Glutamatergic neuron (in vitro differentiated cells): ENCODE results near the gene P4HTM. TPM values are rescaled to one million over a fixed set of nuclear protein-coding genes. Genes with fewer than 3 reads are reported as not detected.
A peak's percentile ranks its signal among the peaks of the same experiment; 100 is the strongest.

Experiments used
- DNase-seq: peaks from one replicate; pipeline ENCODE4 v3.0.0; 2022
- H3K27ac Mint-ChIP-seq: one replicate; pipeline ENCODE4 v1.8.0; 2020; ENCODE audit warnings: mild to moderate bottlenecking, mixed read lengths, inconsistent platforms; ENCODE audit not compliant: unreplicated experiment
- H3K27me3 Mint-ChIP-seq: one replicate; pipeline ENCODE4 v1.8.0; 2020; ENCODE audit warnings: mild to moderate bottlenecking, moderate library complexity, mixed read lengths, inconsistent platforms; ENCODE audit not compliant: unreplicated experiment
- H3K36me3 Mint-ChIP-seq: one replicate; pipeline ENCODE4 v1.8.0; 2020; ENCODE audit warnings: mild to moderate bottlenecking, mixed read lengths, inconsistent platforms; ENCODE audit not compliant: unreplicated experiment
- H3K4me1 Mint-ChIP-seq: one replicate; pipeline ENCODE4 v1.8.0; 2020; ENCODE audit warnings: mild to moderate bottlenecking, low read depth, mixed read lengths, inconsistent platforms; ENCODE audit not compliant: unreplicated experiment
- H3K4me3 Mint-ChIP-seq: one replicate; pipeline ENCODE4 v1.8.0; 2020; ENCODE audit warnings: mild to moderate bottlenecking, mixed read lengths, inconsistent platforms; ENCODE audit not compliant: unreplicated experiment
- H3K9me3 Mint-ChIP-seq: one replicate; pipeline ENCODE4 v1.8.0; 2020; ENCODE audit warnings: mild to moderate bottlenecking, moderate library complexity, mixed read lengths, inconsistent platforms; ENCODE audit not compliant: unreplicated experiment
- CTCF ChIP-seq: fragments of 200-600 bp; sonication (generic); IDR thresholded peaks from one replicate; pipeline ENCODE4 v1.5.0; 2021; ENCODE audit not compliant: partially characterized antibody, unreplicated experiment
- total RNA-seq: library from RNA; stranded (reverse); fragmentation: NEBNext Ultra II Directional; extraction: Animal tissue kit (Norgen Biotek cat#: 25700); gene quantifications from one replicate; pipeline ENCODE4 v1.2.1, GENCODE V29; 2021; ENCODE audit not compliant: unreplicated experiment

P4HTM gene
- total RNA-seq, 1 donor from 2014 or later = 18.4 TPM

- Mint-ChIP-seq H3K4me3 (no peak overlapping the region), H3K27me3 (peaks cover 5% of the 10 kb centered on the region), H3K27ac (no peak overlapping the region), H3K4me1 (peaks cover 3% of the 10 kb centered on the region), H3K9me3 (no peaks in the 10 kb centered on the region), H3K36me3 (no peaks in the 10 kb centered on the region)
- peak; percentile 14 for TF ChIP-seq CTCF
- no peak for DNase-seq
Observed at GRCh38 chr3:48997102-48997635, 7.1 kb downstream of the P4HTM start.

GRCh38 chr3:48997714-48998637 lies 7.9 kb downstream of the P4HTM start:
- no peak for TF ChIP-seq CTCF
- peak overlapping the region; percentile 15 for H3K4me3 Mint-ChIP-seq
- H3K27ac Mint-ChIP-seq = no peak overlapping the region
- peaks cover 5% of the 10 kb centered on the region for H3K27me3 Mint-ChIP-seq
- H3K9me3 Mint-ChIP-seq = no peaks in the 10 kb centered on the region
- peak; percentile 60 for DNase-seq
- H3K4me1 Mint-ChIP-seq = peaks cover 3% of the 10 kb centered on the region
- no peaks in the 10 kb centered on the region for H3K36me3 Mint-ChIP-seq

- no peak for TF ChIP-seq CTCF
- peaks cover 5% of the 10 kb centered on the region for H3K27me3 Mint-ChIP-seq
Observed at GRCh38 chr3:48999085-48999858, 9.2 kb downstream of the P4HTM start.

GRCh38 chr3:49001155-49001554 lies 11.1 kb downstream of the P4HTM start:
- no peaks in the 10 kb centered on the region for H3K9me3 Mint-ChIP-seq
- no peak overlapping the region for H3K27ac Mint-ChIP-seq
- TF ChIP-seq CTCF = no peak
- no peaks in the 10 kb centered on the region for H3K27me3 Mint-ChIP-seq
- DNase-seq = no peak
- H3K4me3 Mint-ChIP-seq = no peak overlapping the region
- no peaks in the 10 kb centered on the region for H3K36me3 Mint-ChIP-seq
- peaks cover 3% of the 10 kb centered on the region for H3K4me1 Mint-ChIP-seq

More at GRCh38 chr3:48999085-48999858, 9.2 kb downstream of the P4HTM start:
- Mint-ChIP-seq H3K9me3 (no peaks in the 10 kb centered on the region), H3K4me3 (no peak overlapping the region), H3K27ac (no peak overlapping the region), H3K36me3 (no peaks in the 10 kb centered on the region), H3K4me1 (peaks cover 3% of the 10 kb centered on the region)
- DNase-seq = no peak
